OCI-LY1 (cell line): ENCODE results near the gene A2M.

Source experiments
- H2AFZ ChIP-seq: fragments of 200-600 bp; sonication (generic), shearing (Covaris generic); 2 replicates; pipeline ENCODE4 v1.6.0; 2014; ENCODE audit warnings: antibody characterized with exemption, mild to moderate bottlenecking, low read length
- H3F3A ChIP-seq: fragments of 200-600 bp; sonication (generic), shearing (Covaris generic); 2 replicates; pipeline ENCODE4 v1.6.0; 2014; ENCODE audit warnings: mild to moderate bottlenecking, antibody characterized with exemption, low read length, moderate library complexity; ENCODE audit not compliant: insufficient read depth
- H3K27ac ChIP-seq: fragments of 200-600 bp; sonication (generic); 2 replicates; pipeline ENCODE4 v1.5.1; 2014; ENCODE audit warnings: low read length, mixed run types, mild to moderate bottlenecking, low read depth; ENCODE audit not compliant: poor library complexity, severe bottlenecking
- H3K27me3 ChIP-seq: fragments of 200-600 bp; sonication (generic); 2 replicates; pipeline ENCODE4 v1.6.0; 2014; ENCODE audit warnings: antibody characterized with exemption, mild to moderate bottlenecking, low read length, moderate library complexity; ENCODE audit not compliant: insufficient read depth
- H3K36me3 ChIP-seq: fragments of 200-600 bp; sonication (generic); 2 replicates; pipeline ENCODE4 v1.6.1; 2014; ENCODE audit warnings: mild to moderate bottlenecking, antibody characterized with exemption, low read length, moderate library complexity, mixed read lengths; ENCODE audit not compliant: insufficient read depth
- H3K4me1 ChIP-seq: fragments of 200-600 bp; sonication (generic); 2 replicates; pipeline ENCODE4 v1.5.1; 2014; ENCODE audit warnings: mild to moderate bottlenecking, low read length, moderate library complexity; ENCODE audit not compliant: insufficient read depth, severe bottlenecking
- H3K4me2 ChIP-seq: fragments of 200-600 bp; sonication (generic), shearing (Covaris generic); 2 replicates; pipeline ENCODE4 v1.6.1; 2014; ENCODE audit warnings: low read length
- H3K4me3 ChIP-seq: fragments of 200-600 bp; sonication (generic); 2 replicates; pipeline ENCODE4 v1.5.1; 2014; ENCODE audit warnings: low read length, low read depth, mild to moderate bottlenecking, mixed read lengths; ENCODE audit not compliant: poor library complexity, severe bottlenecking
- H3K79me2 ChIP-seq: fragments of 200-600 bp; shearing (Covaris generic); 2 replicates; pipeline ENCODE4 v1.6.1; 2016; ENCODE audit warnings: mixed run types, low read length, mixed read lengths; ENCODE audit not compliant: insufficient read depth
- H3K9ac ChIP-seq: fragments of 200-600 bp; sonication (generic), shearing (Covaris generic); 2 replicates; pipeline ENCODE4 v1.6.1; 2014; ENCODE audit warnings: mild to moderate bottlenecking, low read length, mixed read lengths
- H3K9me2 ChIP-seq: fragments of 200-600 bp; sonication (generic), shearing (Covaris generic); 2 replicates; pipeline ENCODE4 v1.6.1; 2014; ENCODE audit warnings: low read depth, mild to moderate bottlenecking, low read length, mixed read lengths
- H3K9me3 ChIP-seq: fragments of 200-600 bp; shearing (Covaris generic); 2 replicates; pipeline ENCODE4 v1.6.1; 2014; ENCODE audit warnings: low read length, mixed read lengths
- H4K20me1 ChIP-seq: fragments of 200-600 bp; sonication (generic), shearing (Covaris generic); 2 replicates; pipeline ENCODE4 v1.6.0; 2016; ENCODE audit warnings: mild to moderate bottlenecking, low read length; ENCODE audit not compliant: insufficient read depth
- CTCF ChIP-seq: fragments of 200-600 bp; sonication (generic), shearing (Covaris generic); IDR thresholded peaks from 2 replicates; pipeline ENCODE4 v1.5.1; 2017; ENCODE audit warnings: mild to moderate bottlenecking, antibody characterized with exemption, low read length, moderate library complexity, mixed read lengths
- EZH2 ChIP-seq: fragments of 200-600 bp; sonication (generic), shearing (Covaris generic); IDR thresholded peaks from 2 replicates; pipeline ENCODE4 v1.8.0; 2017; ENCODE audit warnings: borderline replicate concordance, mixed run types, mild to moderate bottlenecking, antibody characterized with exemption, low read length, moderate library complexity, mixed read lengths

The A2M gene

DNA sequence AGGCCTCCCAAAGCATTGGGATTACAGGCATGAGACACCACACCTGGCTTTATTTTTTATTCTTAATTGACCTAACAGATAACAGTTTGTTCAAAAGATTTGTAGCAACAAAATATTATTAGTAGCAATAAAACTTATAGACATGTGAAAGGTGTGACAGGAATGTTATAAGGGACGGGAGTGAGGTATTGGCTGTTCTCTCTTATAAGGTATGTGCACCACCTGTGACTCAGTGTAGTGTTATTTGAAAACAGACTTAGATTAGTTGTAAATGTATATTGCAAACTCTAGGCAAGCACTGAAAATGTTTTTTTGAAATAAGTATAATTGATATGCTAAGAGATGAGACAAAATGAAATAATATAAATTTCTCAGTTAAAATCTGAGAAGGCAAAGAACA lies 68.6 kb downstream of the A2M start:
- Histone ChIP-seq H3K27ac (no peak overlapping the region), H3F3A (no peaks in the 10 kb centered on the region), H3K9me2 (no peaks in the 10 kb centered on the region), H4K20me1 (no peaks in the 10 kb centered on the region), H2AFZ (no peak overlapping the region), H3K9me3 (no peaks in the 10 kb centered on the region), H3K9ac (no peak overlapping the region), H3K4me3 (no peak overlapping the region), H3K79me2 (no peaks in the 10 kb centered on the region), H3K36me3 (no peaks in the 10 kb centered on the region), H3K4me1 (no peaks in the 10 kb centered on the region), H3K27me3 (no peaks in the 10 kb centered on the region), H3K4me2 (no peak overlapping the region)
- TF ChIP-seq EZH2 (no peak), CTCF (no peak)

DNA sequence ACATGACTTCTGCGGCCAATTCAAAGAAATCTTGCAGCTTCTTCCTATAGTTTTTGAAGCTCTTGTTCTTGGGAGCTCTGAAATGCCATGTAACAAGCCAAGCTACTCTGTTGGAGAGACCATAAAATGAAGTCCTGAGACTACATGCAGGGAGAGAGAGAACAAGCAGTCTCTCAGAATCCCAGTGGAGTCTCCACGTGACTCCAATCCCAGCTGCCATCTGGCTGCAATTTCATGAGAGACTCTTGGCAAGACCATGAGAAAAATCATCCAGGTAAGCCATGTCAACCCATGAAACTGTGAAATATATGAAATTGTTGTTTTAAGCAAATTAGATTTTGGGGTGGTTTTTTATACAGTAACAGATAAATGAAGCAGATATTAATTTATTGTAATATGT lies 72.0 kb downstream of the A2M start:
- H3K4me1 ChIP-seq, result no peaks in the 10 kb centered on the region
- TF ChIP-seq EZH2 (no peak), CTCF (no peak)
- no peak overlapping the region for H2AFZ ChIP-seq
- no peaks in the 10 kb centered on the region for H3K36me3 ChIP-seq
- no peaks in the 10 kb centered on the region for H4K20me1 ChIP-seq
- no peaks in the 10 kb centered on the region for H3K79me2 ChIP-seq
- no peaks in the 10 kb centered on the region for H3F3A ChIP-seq
- H3K27ac ChIP-seq, result no peak overlapping the region
- no peaks in the 10 kb centered on the region for H3K9me2 ChIP-seq
- no peak overlapping the region for H3K9ac ChIP-seq
- H3K4me2 ChIP-seq, result no peak overlapping the region
- H3K9me3 ChIP-seq, result no peaks in the 10 kb centered on the region
- H3K27me3 ChIP-seq, result no peaks in the 10 kb centered on the region
- H3K4me3 ChIP-seq, result no peak overlapping the region

GRCh38 chr12:9041321-9041720 lies 74.4 kb downstream of the A2M start:
- no peaks in the 10 kb centered on the region for H4K20me1 ChIP-seq
- TF ChIP-seq EZH2 (no peak), CTCF (no peak)
- H3K27me3 ChIP-seq, result no peaks in the 10 kb centered on the region
- H3K9me2 ChIP-seq, result no peaks in the 10 kb centered on the region
- H3F3A ChIP-seq, result no peaks in the 10 kb centered on the region
- no peaks in the 10 kb centered on the region for H3K79me2 ChIP-seq
- H3K4me3 ChIP-seq, result no peak overlapping the region
- no peak overlapping the region for H3K4me2 ChIP-seq
- no peaks in the 10 kb centered on the region for H3K4me1 ChIP-seq
- H3K9me3 ChIP-seq, result no peaks in the 10 kb centered on the region
- no peak overlapping the region for H3K27ac ChIP-seq
- no peak overlapping the region for H2AFZ ChIP-seq
- no peaks in the 10 kb centered on the region for H3K36me3 ChIP-seq
- no peak overlapping the region for H3K9ac ChIP-seq
